Measurements from ENCODE around the gene TMEM200A. TPM values are rescaled to one million over a fixed set of nuclear protein-coding genes. Genes with fewer than 3 reads are reported as not detected.

TMEM200A gene
- total RNA-seq, 1 donor from 2014 or later, result 3.5 TPM

DNA sequence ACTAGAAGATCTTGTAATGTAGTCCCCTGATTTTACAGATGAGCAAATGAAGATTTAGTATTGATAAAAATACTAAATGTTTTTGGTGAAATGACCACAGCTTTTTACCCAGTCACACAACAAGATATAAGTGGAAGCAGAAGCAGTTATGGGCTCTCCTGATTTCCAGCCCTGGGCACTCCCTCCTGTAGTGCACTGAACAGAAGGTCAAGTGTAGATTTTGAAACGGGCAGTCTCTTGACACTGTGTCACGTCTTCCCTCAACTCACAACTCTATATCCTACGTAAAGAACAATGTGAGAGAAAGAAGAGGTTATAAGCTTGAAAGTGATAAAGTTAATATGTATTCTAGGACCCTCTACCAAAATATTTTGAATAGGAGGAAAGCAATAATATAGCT, 23.3 kb downstream of the TMEM200A start:
- no peak for DNase-seq (ENCODE audit: low spot score)
- Mint-ChIP-seq H3K27me3 (ENCODE audit: unreplicated experiment) (no peaks in the 10 kb centered on the region), H3K27ac (ENCODE audit: unreplicated experiment) (no peak overlapping the region), H3K4me1 (ENCODE audit: unreplicated experiment) (no peaks in the 10 kb centered on the region), H3K4me3 (ENCODE audit: unreplicated experiment) (no peak overlapping the region), H3K36me3 (ENCODE audit: low read depth, unreplicated experiment) (no peaks in the 10 kb centered on the region), H3K9me3 (ENCODE audit: unreplicated experiment) (no peaks in the 10 kb centered on the region)
- no peak for TF ChIP-seq CTCF (IDR thresholded peaks at IDR 0.05; ENCODE audit: unreplicated experiment)

DNA sequence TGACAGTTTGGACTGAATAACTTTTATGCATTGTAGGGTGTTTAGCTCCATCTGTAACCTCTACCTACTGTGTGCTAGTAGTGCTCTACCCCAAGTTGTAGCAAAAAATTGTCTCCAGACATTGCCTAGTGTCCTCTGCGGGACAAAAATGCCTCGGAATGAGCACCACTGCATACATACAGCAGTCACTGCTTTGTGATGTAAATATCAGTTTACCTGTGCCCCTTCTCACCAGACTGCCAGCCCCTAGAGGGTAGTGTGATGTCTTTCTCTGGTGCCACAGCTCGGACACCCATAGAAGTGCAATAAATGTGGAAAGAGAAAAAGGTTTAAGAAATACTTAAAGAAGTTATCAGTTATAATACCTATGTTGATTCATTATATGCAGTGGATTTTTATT, 25.1 kb downstream of the TMEM200A start:
- H3K27ac Mint-ChIP-seq (ENCODE audit: unreplicated experiment), result no peak overlapping the region

DNA sequence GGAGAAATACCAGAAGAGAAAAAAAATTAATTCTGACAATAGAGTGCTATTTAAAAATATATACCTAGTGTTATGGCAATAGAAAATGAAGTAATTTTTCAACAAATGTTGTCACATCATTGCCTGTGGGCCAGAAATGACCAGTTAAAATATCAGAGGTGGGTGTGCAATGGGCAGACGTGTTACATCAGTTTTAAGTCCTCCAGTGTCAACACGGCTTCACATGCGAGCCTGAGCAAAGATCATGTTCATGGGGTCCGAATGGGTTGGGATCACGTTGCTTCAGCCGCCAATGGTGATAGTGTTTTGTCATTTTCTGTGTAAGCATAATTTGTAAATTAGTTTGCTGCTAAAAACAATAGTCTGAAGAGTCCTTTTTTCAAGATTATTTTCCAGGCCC, 27.5 kb downstream of the TMEM200A start:
- Mint-ChIP-seq H3K27me3 (ENCODE audit: unreplicated experiment) (no peaks in the 10 kb centered on the region), H3K9me3 (ENCODE audit: unreplicated experiment) (no peaks in the 10 kb centered on the region), H3K4me3 (ENCODE audit: unreplicated experiment) (no peak overlapping the region)

More for the DNA sequence above, 25.1 kb downstream of the TMEM200A start:
- Mint-ChIP-seq H3K27me3 (ENCODE audit: unreplicated experiment) (no peaks in the 10 kb centered on the region), H3K36me3 (ENCODE audit: low read depth, unreplicated experiment) (no peaks in the 10 kb centered on the region), H3K4me3 (ENCODE audit: unreplicated experiment) (no peak overlapping the region), H3K4me1 (ENCODE audit: unreplicated experiment) (no peaks in the 10 kb centered on the region), H3K9me3 (ENCODE audit: unreplicated experiment) (no peaks in the 10 kb centered on the region)
- no peak for TF ChIP-seq CTCF (IDR thresholded peaks at IDR 0.05; ENCODE audit: unreplicated experiment)
- no peak for DNase-seq (ENCODE audit: low spot score)

DNA sequence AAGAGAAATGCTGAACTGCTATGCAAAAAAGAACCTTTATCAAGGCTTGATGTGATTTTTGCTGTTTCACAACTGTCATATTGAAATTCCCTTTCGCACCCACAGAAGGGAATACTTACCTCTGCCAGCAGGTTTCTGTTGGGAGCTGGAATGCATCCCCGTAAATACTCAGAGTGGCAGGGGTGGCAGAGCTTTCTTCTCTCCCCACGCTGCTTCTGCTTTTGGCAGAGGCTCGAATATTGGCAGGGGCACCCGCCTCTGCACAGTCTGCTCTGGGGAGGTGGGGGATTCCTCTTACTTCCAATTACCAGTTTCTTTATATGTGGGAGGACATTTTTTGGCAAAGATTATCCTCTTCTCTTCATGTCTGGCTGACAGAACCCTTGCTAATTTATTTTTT, 28.4 kb downstream of the TMEM200A start:
- H3K36me3 Mint-ChIP-seq (ENCODE audit: low read depth, unreplicated experiment), result no peaks in the 10 kb centered on the region
- H3K27ac Mint-ChIP-seq (ENCODE audit: unreplicated experiment), result no peak overlapping the region
- H3K4me1 Mint-ChIP-seq (ENCODE audit: unreplicated experiment), result no peaks in the 10 kb centered on the region
- H3K4me3 Mint-ChIP-seq (ENCODE audit: unreplicated experiment), result no peak overlapping the region
- DNase-seq (ENCODE audit: low spot score), result no peak
- no peaks in the 10 kb centered on the region for H3K9me3 Mint-ChIP-seq (ENCODE audit: unreplicated experiment)
- no peak for TF ChIP-seq CTCF (IDR thresholded peaks at IDR 0.05; ENCODE audit: unreplicated experiment)
- H3K27me3 Mint-ChIP-seq (ENCODE audit: unreplicated experiment), result no peaks in the 10 kb centered on the region

More for the DNA sequence above, 27.5 kb downstream of the TMEM200A start:
- no peak for DNase-seq (ENCODE audit: low spot score)
- no peaks in the 10 kb centered on the region for H3K36me3 Mint-ChIP-seq (ENCODE audit: low read depth, unreplicated experiment)
- no peaks in the 10 kb centered on the region for H3K4me1 Mint-ChIP-seq (ENCODE audit: unreplicated experiment)
- TF ChIP-seq CTCF (IDR thresholded peaks at IDR 0.05; ENCODE audit: unreplicated experiment), result no peak
- no peak overlapping the region for H3K27ac Mint-ChIP-seq (ENCODE audit: unreplicated experiment)

DNA sequence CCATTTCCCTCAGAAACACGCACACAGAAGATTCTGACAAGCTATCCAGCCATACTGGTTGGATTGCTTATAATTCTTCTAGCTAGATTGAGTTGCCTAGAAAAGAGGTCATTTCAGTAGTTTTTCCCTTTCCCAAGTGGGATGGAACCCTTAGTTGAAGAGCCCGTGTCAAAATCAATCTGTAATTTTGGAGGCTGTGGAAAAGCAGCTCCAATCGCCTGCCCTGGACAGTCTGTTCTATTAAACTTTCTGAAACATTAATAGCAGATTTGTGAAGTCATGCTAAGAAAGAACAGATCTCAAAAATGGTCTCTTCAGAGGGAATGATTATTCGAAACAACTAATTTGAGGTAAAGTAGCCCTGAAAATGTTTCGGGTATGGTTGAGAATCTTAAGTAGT, 29.3 kb downstream of the TMEM200A start:
- H3K4me1 Mint-ChIP-seq (ENCODE audit: unreplicated experiment), result no peaks in the 10 kb centered on the region
- no peaks in the 10 kb centered on the region for H3K36me3 Mint-ChIP-seq (ENCODE audit: low read depth, unreplicated experiment)
- no peak for DNase-seq (ENCODE audit: low spot score)
- H3K9me3 Mint-ChIP-seq (ENCODE audit: unreplicated experiment), result no peaks in the 10 kb centered on the region
- H3K4me3 Mint-ChIP-seq (ENCODE audit: unreplicated experiment), result no peak overlapping the region
- no peak overlapping the region for H3K27ac Mint-ChIP-seq (ENCODE audit: unreplicated experiment)
- H3K27me3 Mint-ChIP-seq (ENCODE audit: unreplicated experiment), result no peaks in the 10 kb centered on the region
- TF ChIP-seq CTCF (IDR thresholded peaks at IDR 0.05; ENCODE audit: unreplicated experiment), result no peak
